ENCODE data around the gene HPS1.

Gene HPS1

DNA sequence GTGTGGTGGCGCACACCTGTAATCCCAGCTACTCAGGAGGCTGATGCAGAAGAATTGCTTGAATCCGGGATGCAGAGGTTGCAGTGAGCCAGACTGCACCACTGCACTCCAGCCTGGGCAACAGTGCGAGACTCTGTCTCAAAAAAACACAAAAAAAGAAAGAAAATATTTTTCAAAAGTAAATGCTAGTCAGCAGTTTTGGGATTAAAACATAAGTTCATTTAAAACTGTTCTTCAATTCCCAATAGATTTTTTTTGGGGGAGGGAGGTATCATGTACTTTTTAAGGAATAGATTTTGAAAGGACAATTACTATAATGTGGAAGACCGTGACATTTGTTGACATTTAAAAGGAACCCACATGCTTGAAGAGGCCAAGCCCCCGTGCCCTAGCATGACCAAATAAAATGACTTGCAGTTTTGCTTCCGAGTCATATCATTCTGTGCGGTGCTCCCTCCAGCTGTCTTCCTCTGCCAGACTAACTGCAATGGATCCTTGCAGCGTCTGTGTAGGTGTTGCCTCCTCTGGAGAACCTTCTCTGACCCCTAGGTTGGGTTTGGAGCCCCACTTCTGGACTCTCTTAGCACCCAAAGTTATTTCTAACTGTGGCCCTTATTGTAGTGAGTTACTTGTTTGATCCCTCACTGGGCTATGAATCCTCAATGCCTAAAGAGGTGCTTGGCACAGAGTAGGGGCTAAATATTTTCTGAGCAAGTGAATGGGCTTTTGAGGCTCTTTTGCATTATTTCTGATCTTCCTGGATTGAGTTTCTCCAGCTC is 17.4 kb upstream of the HPS1 start:
- DNase-seq: no peak

DNA sequence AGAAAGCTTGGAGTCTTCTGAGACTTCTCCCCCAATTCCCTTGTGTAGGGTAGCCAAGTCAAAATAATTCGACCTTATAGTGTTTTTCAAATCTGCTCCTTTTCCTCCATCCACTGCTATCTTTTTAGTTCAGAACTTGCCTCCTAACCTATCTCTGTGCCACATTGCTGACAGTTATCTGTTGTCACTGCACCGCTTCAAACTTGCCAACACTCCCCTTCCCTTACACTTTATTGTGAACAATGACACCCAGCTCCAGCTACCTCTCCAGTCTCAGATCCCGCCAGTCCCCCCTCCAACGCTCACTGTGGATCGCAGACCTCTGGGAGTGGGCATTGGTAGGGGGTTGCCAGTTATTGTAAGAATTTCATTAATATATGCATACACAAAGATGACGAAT is 16.3 kb upstream of the HPS1 start:
- DNase-seq: no peak

DNA sequence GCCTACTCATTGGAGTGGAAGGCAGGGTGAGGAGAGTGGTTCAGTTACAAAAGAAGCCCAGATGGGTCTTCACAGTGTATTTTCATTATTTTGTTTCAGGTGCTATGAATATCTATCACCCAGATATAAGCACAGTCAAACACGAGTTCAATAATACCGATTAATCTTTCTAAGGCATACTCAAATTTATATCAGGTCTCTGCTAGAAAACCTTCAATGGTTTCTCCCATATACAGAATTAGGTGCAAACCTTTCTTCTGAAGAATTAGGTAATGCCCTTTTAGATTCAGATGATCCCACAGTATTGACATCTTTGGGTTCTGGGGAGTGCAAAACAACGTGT is 14.7 kb upstream of the HPS1 start:
- no peak for DNase-seq

DNA sequence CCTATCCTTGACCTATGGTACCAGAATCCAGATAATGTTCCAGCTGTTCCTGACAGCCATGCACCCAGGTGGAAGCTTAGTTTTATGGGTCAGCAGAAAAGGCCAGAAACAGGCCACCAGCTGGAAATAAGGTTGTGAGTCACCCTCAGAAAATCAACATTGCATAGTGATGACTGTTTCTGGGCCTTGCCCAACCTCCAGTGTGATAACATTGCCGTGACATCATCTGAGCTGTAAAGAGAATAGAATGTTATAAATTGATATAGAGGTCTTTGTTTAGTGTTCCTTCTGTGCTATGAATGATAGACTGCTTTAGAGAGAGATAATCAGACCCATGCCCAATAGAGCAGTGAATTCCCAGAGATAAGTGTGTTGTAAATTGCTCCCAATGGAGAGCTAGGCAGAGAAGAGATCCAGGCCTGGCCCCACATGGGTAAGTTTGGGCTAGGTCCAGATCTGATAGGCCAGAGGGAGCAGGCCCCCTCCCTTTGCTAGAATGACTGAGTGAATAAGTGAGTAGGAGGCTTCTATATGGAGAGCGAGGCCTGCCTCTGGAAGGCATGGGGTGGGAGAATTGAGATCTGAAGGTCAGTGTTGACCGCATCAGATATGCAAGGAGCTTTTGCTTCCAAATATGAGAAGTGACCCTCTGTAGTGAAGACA is 14.2 kb upstream of the HPS1 start:
- no peak for DNase-seq

DNA sequence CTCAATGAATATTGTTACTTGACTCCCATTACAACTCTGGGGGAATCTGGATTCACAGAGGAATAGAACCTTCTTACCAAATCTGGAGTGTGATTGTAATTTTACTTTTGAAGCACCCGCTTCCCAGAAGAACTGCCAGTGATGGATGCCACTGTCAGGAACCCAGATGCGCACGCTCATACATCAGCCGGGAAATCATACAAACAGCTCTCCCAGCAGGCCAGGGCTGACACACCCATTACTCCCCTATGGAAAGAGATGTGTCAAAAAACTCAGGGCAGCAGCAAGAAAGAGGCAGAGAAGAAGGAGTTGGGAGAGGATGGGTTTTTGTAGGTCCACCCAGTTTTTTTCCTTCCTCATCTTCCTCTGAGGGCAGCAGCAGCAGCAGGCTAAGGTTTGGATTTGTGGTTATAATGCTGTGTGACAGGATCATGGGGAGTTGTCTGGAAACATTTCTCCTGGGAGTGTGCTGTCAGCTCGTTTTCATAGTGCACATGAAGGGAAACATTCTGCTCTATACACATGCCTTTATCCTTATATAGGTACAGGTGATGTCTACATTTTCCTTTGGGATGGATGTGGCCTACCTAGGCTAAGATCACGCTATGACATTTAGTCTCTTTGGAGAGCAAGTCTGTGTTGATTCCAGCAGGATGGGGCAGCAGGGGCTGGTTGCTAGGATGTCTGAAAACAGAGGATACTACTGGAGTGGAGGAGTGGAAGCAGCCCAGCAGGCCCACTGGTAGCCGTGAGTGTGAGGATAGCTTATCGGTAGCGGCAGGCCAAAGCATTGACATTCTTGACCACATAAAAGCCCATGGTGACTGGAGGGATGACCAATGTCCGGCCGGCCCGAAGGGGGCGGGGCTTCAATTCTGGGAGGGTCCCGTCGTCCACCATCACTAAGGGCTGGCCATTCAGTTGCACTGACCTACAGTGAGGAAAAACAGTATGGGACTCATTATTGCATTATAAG is 12.4 kb upstream of the HPS1 start:
- DNase-seq: no peak

DNA sequence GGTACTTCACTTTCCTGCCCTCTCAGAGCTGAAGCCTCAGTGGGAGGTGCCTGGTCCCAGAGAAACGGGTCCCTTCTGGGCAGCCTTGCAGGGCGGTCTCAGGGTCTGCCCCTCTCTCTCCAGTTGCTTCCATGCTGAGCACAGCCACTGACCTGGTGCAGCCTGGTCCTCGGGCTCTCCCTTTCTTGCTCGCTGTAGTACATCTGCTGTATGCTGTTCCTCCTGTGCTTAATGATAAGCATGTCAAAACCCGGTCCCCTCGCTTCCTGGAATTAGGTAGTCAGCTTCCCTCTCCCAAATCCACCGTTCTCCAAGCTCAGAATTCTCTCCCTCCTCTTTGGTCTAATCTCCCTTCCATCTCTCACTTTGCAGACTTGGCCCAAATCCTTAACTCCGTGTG is 11.0 kb upstream of the HPS1 start:
- DNase-seq: no peak

DNA sequence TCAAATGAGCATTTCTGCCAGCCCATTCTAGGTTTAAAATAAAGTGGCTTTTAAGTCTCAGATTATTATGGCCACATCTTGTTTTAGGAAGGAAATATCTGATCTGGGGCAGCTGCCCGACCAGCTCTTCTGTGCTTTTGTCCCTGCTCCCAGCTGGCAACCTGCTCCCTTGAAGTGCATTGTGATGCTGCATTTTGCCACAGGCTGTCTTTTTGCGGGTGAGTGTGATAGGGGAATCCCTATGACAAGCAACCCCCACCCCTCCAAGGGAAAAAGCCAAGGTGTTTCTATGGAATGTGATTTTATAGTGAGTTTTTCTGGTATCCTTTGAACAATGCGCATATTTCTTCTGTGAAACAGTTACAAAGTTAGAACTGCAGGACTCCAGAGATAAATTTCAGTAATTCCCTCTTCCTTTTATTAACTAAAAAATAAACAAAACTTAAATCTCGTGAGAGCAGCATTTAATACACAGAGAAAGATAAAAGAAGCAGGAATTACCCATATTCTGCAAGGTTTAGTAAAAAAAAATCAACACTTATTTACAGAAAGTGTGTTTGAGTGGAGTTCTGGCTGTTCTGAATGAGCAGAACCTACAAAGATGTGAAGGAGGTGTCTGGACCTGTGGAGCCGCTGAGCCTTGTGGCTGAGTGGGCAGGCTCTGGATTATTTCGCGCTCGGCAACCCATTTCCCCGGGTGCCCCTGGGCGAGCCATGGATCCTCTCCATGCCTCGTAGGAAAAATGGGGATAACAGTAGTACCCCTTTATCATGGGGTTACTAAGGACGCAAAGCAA is 10.1 kb upstream of the HPS1 start:
- DNase-seq: no peak

DNA sequence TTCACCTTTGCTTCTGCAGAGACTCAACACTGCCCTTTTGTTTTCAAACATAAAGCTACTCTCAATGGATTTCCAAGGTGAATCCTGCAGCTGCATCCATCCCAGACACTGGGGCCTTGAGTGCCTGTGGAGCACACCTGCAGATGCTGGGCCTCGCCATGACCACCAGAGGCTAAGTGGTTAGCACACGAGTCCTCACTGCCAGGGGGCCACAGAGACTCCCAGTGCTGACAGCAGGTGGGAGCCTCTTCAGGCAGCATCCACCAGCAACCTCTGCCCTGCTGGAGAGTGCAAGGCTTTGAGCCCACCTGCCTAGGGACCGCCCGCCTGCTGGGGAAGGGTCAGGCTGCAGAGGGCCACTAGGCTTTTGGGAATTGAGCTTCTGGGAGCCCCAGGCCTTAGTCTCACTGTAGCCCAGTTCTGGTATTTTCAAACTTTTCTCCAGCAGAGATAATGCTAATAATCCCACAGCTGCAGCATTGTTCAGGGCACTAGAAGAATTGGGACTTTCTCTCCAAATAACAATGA is 9.4 kb upstream of the HPS1 start:
- DNase-seq: no peak

DNA sequence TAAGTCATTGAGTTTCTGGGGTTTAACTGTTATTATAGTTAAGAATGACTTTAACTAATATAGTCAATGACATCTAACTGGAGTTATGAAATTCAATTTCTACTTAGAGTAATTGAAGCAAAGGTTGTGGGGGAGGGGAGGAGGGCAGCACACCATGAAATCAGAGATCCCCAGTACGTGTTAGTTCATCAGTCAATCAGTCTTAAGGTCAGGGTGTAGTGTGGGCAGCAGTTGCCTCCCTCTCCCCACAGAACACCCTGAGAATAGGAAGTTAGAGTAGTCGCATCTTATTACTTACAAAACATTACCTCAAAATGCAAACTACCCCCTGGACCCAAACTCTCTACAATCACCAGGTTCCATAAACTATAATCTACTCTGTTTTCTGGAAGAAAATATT is 7.0 kb upstream of the HPS1 start:
- no peak for DNase-seq

DNA sequence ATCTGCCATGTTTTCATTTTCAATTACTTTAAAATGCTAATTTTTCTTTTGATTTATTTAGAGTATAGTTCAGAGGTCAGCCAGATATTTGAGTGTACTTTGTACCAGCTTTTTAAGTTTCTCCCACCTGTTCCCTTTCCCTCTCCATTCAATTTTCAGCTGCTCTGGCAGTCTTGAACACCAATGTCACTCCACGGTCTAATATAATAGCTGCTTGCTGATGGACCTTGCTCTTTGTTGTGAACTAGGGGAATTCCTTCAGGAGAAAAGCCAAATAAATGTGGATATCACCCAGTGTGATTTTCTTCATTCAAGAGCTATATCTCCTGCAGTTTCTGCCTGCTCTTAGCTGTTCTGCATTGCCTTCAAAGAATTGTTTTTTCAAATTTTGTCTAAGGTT is 3.9 kb upstream of the HPS1 start:
- no peak for DNase-seq

DNA sequence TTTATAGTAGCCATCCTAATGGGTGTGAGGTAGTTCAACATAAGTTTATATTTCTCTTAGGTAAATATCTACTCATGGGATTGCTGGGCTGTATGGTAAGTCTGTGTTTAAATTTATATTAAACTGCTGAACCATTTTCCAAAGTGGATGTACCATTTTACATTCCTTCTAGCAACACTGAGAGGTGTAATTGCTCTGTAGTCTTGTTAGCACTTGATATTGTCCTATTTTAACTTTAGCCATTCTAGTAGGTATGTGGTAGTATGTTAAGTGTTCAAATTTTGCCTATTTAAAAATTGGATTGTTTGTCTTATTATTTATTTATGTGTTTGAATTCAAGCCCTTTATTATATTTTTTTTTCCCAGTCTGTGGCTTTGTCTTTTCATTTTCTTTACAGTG is 2.6 kb upstream of the HPS1 start:
- no peak for DNase-seq

DNA sequence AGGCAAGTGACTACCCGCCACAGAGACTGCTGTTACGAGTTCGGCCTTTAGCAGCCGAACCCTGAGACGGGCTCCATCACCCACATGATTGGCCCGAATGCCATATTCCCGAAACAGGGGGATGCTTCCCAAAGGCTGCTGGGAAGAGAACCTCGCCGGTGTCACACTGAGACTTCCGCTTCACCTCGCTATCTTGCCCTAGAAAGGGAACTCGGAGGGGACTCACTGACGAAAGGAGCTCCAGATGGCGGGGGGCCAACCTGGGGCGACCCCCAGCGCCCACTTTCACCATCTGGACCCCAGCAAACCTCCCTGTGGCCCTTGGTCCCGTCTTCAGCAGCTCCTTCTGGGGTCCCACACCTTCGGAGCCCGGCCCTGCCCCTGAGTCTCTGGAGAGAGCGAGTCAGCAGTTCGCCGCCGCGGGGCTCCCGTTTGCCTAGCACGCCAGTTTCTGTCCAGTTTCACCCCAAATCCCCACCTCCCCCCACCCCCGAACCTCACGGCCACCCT is 529 bp downstream of the HPS1 start:
- no peak for DNase-seq

DNA sequence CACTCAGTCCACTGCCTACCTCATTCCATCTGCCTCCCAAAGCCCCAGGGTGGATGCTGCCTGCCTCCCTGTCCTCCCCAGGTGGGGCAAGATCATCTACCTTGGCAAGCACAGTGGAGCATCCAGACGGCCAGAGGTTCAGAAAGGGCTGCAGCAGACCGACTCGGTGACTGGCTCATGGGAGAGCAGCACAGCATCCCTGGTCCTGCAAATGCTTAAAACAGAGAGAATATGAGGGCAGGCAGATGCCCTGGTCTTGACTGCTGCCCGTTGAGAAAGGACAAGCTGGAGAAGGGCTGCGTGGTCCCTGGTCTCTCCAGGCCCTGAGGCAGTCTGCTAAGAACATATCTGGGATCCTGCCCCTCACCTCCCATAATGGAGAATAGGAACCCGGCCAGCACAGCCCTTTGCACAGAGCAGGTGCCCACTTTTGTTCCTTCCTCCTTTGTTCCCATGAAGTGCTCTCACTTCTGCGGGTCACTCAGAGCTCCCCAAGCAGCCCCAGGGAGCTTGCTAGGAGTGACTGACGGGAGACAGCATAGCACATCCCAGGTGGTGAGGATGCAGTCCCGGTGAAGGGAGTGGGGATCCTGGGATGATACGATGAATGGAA is 1.4 kb downstream of the HPS1 start:
- DNase-seq: no peak

DNA sequence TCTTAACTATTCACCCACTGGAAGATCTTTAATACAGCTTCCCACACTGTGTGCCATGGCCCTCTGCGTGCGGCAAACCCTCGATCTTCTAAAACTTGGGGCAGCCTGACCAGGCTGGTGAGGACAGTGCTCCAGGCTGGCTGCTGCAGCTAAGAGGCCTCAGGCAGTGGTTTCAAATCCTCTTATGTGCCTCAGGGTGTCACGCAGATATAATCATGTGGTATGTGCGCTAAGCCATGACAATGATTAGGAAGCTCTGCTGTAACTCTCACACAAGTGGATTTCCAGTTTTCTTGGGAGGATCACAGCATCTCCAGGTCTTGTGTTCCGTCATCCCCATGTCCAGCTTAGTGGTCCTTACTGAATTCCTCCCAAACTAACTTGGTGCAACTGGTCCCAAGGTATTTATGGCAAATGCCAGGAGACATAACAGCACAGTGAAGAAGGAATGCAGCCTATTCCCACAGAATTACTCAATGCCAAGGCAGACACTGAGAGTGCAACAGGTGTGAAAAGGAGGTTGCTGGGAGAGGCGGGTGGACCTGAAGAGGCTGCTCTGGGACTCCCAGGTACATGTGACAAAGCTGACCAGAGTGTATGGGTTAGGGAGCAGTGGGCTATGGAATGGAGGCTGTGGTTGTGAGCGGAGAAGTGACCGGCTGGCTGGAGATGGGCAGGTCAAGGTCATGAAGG is 2.3 kb downstream of the HPS1 start:
- DNase-seq: no peak

DNA sequence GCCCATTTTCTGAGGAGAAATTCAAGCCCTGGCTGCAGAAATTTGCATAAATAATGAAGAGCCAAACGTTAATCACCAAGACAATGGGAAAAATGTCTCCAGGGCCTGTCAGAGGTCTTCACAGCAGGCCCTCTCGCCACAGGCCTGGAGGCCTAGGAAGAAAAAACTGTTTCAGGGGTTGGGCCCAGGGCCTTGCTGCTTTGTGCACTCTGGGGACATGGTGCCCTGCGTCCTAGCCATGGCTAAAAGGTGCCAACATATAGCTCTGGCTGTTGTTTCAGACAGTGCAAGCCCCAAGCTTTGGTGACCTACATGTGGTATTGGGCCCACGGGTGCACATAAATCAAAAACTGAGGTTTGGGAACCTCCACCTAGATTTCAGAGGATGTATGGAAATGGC is 8.0 kb downstream of the HPS1 start:
- DNase-seq: no peak

DNA sequence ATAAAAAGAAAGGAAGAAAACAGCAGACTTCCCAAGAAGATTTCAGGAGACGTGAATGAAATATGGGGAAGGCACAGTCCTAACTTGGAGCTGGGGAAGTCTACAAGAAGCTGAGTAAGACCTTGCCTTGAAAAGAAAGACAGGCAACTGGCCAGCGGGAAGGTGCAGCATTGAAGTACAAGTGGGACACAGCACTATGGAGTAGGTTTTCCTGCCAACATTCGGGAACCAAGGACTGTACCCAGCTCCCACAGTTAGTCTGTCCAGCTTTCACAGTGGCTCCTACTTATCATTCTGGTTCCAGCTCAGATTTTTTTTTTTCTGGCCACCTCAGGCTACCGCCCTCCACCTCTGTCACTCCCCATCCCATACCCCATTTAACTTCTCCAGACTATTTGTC is 10.0 kb downstream of the HPS1 start:
- no peak for DNase-seq

DNA sequence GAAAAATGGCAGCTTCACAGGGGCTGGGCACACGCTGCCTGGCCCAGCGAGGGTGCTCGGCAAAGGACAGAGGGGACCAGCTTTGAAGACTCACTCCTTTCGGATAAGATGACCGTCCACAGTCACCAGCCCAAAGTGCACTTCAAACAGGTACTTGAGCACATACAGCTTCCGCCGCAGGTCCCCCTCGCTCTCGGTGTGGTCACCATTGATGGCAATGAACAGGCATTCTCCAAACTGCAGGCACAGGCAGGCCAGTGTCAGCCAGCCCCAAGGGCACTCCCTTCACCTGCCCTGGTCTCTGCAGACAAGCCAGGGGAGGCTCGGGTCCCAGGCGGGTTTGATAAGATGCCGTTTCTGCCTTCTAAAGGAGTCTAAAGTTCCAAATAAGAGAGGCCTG is 11.6 kb downstream of the HPS1 start:
- DNase-seq: no peak

DNA sequence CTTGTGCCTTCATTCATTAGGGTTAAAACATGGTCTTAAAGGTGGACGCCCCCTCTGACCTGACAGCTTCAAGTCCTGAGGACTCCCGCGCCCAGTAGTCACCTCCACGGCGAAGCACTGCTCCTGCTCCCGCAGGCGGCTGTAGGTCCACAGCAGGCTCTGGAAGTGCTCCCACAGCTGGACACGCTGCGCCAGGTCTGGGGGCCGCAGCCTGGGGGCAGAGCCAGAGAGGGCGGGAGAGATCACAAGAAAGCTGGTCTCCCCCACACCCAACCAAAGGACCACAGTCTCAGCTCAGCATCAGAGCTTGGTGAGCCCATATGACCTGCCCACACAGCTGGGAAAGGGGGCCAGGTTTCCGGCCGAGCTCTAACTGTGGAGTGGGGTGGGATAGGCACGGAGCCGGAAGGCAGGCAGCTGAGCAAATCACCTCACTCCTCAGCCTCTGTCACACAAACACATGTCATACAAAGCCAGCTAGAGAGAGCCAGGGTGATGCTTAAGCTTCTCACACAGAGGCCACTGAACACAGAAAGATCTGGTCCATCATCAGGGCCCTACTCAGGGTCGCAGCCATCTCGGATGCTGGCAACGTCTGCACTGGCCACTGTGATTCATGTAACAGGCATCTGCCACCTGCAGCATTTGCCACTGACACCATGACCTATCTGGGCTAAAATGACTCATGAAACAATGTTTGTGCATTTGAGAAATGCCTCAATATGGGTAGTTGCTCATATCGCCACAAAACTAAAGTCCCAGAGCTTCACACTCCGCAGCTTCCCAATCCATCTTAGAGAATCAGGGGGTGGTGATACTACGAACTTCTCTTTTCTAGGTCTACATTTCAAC is 12.6 kb downstream of the HPS1 start:
- no peak for DNase-seq

DNA sequence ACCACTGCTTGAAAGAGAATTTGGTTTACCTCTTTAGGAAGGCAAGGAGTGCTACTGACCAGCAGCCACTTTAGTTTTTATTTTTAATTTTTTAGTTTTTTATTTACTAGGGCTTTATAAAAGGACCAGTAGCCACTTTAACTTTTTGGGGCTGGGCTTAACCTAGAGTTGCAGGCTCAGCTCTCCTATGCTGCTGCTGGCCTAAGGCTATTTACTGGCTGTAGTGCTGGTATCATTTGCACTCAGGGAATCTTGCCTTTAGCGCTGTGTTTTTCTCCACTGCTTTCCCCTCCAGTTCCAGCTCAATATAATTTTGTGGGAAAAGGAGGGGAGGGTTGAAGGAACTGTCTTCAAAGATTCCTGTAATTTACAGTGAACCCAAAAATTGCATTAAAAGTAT is 13.4 kb downstream of the HPS1 start:
- no peak for DNase-seq

DNA sequence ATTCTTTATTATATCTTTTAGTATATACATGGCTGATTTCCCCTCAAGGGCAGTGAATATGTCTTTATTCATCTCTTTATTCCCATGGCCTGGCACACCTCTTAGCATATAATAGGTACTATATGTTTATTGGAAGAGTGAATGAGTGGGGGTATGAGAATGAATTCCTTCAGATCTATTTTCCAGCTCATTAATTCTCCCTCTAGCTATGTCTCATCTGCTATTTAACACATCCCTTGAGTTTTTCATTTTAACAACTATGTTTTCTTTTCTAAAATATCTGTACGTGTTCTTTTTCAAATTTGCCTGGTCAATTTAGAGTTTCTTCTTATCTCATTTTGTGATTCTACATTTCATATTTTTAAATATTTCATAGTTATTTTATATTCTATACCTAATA is 14.4 kb downstream of the HPS1 start:
- no peak for DNase-seq
